H9 (cell line): Measurements from ENCODE around the gene INO80. TPM values are rescaled to one million over a fixed set of nuclear protein-coding genes. Genes with fewer than 3 reads are reported as not detected.
"Not testable (repeated sequence)": the region's sequence is repeated elsewhere in the genome, so short reads cannot be mapped to it uniquely, and the experiment has no call there.

ENCODE experiments used
- DNase-seq: peaks from one replicate; pipeline ENCODE4 v3.0.0-alpha.2; 2017
- H2AFZ ChIP-seq: one replicate; pipeline ENCODE4 v1.6.1; 2013; ENCODE audit warnings: mild to moderate bottlenecking, low read length, control low read depth, moderate library complexity
- H2AK5ac ChIP-seq: 2 replicates; pipeline ENCODE4 v1.6.1; 2013; ENCODE audit warnings: low read length, control low read depth, mixed read lengths; ENCODE audit not compliant: insufficient read length
- H2BK120ac ChIP-seq: one replicate; pipeline ENCODE4 v1.6.1; 2013; ENCODE audit warnings: low read depth, mild to moderate bottlenecking, low read length, control low read depth, inconsistent platforms; ENCODE audit not compliant: poor library complexity, severe bottlenecking
- H2BK12ac ChIP-seq: 2 replicates; pipeline ENCODE4 v1.6.1; 2013; ENCODE audit warnings: low read length, control low read depth, mixed read lengths, low read depth; ENCODE audit not compliant: insufficient read length
- H2BK15ac ChIP-seq: 2 replicates; pipeline ENCODE4 v1.6.1; 2013; ENCODE audit warnings: low read depth, low read length, control low read depth
- H2BK20ac ChIP-seq: one replicate; pipeline ENCODE4 v1.6.1; 2013; ENCODE audit warnings: low read depth, mild to moderate bottlenecking, low read length, control low read depth, inconsistent platforms; ENCODE audit not compliant: poor library complexity, severe bottlenecking
- H2BK5ac ChIP-seq: 2 replicates; pipeline ENCODE4 v1.6.1; 2013; ENCODE audit warnings: low read length, control low read depth, mixed read lengths; ENCODE audit not compliant: insufficient read length
- H3K14ac ChIP-seq: 2 replicates; pipeline ENCODE4 v1.6.1; 2013; ENCODE audit warnings: low read length, control low read depth; ENCODE audit not compliant: insufficient read depth
- H3K18ac ChIP-seq: 2 replicates; pipeline ENCODE4 v1.6.1; 2013; ENCODE audit warnings: low read depth, mild to moderate bottlenecking, mixed read lengths, low read length, control low read depth; ENCODE audit not compliant: insufficient read length
- H3K23ac ChIP-seq: 2 replicates; pipeline ENCODE4 v1.6.1; 2013; ENCODE audit warnings: low read length, control low read depth, mixed read lengths, low read depth; ENCODE audit not compliant: insufficient read length
- H3K23me2 ChIP-seq: 2 replicates; pipeline ENCODE4 v1.6.1; 2013; ENCODE audit warnings: low read depth, mild to moderate bottlenecking, mixed read lengths, low read length, control low read depth; ENCODE audit not compliant: insufficient read length, poor library complexity, severe bottlenecking
- H3K27ac ChIP-seq: 2 replicates; pipeline ENCODE4 v1.5.1; 2013; ENCODE audit warnings: low read length, control low read depth, mixed read lengths, low read depth; ENCODE audit not compliant: insufficient read length
- H3K27me3 ChIP-seq: 2 replicates; pipeline ENCODE4 v1.6.1; 2013; ENCODE audit warnings: low read length, control low read depth, inconsistent platforms; ENCODE audit not compliant: insufficient read depth
- H3K4ac ChIP-seq: 2 replicates; pipeline ENCODE4 v1.6.1; 2013; ENCODE audit warnings: low read depth, mild to moderate bottlenecking, control low read depth, inconsistent platforms, low read length, moderate library complexity
- H3K4me1 ChIP-seq: 2 replicates; pipeline ENCODE4 v1.6.1; 2013; ENCODE audit warnings: low read length, control low read depth, inconsistent platforms; ENCODE audit not compliant: insufficient read depth
- H3K4me2 ChIP-seq: 2 replicates; pipeline ENCODE4 v1.6.1; 2013; ENCODE audit warnings: low read length, control low read depth, mixed read lengths; ENCODE audit not compliant: insufficient read length, insufficient read depth
- H3K56ac ChIP-seq: 2 replicates; pipeline ENCODE4 v1.6.1; 2013; ENCODE audit warnings: low read depth, mild to moderate bottlenecking, mixed read lengths, low read length, control low read depth; ENCODE audit not compliant: insufficient read length
- H3K79me1 ChIP-seq: 2 replicates; pipeline ENCODE4 v1.6.1; 2013; ENCODE audit warnings: low read depth, mild to moderate bottlenecking, moderate library complexity, low read length, control low read depth, inconsistent platforms; ENCODE audit not compliant: insufficient read depth, poor library complexity, severe bottlenecking
- H3K79me2 ChIP-seq: 2 replicates; pipeline ENCODE4 v1.6.1; 2013; ENCODE audit warnings: low read length, control low read depth, inconsistent platforms; ENCODE audit not compliant: insufficient read depth
- H3K9ac ChIP-seq: 2 replicates; pipeline ENCODE4 v1.6.1; 2013; ENCODE audit warnings: low read length, control low read depth, mixed read lengths; ENCODE audit not compliant: insufficient read length; ENCODE audit errors: extremely low read depth
- H3K9me3 ChIP-seq: one replicate; pipeline ENCODE4 v1.6.1; 2013; ENCODE audit warnings: low read depth, low read length, inconsistent platforms; ENCODE audit not compliant: control insufficient read depth
- H3T11ph ChIP-seq: one replicate; pipeline ENCODE4 v1.6.1; 2013; ENCODE audit warnings: mild to moderate bottlenecking, low read length, control low read depth, inconsistent platforms
- H4K20me1 ChIP-seq: one replicate; pipeline ENCODE4 v1.6.1; 2013; ENCODE audit not compliant: control insufficient read depth, insufficient read length, insufficient read depth
- H4K5ac ChIP-seq: 2 replicates; pipeline ENCODE4 v1.6.1; 2013; ENCODE audit warnings: low read depth, mild to moderate bottlenecking, mixed read lengths, low read length, control low read depth; ENCODE audit not compliant: insufficient read length
- H4K8ac ChIP-seq: replicated peaks from 2 replicates; pipeline ENCODE4 v1.6.1; 2013; ENCODE audit warnings: low read length, control low read depth, mixed read lengths, low read depth; ENCODE audit not compliant: insufficient read length
- H4K91ac ChIP-seq: 2 replicates; pipeline ENCODE4 v1.6.1; 2013; ENCODE audit warnings: low read depth, mild to moderate bottlenecking, moderate library complexity, mixed read lengths, low read length, control low read depth; ENCODE audit not compliant: insufficient read length
- H3K27ac Mint-ChIP-seq, 3 experiments: 2 replicates in 2 of 3; 3 replicates in 1 of 3; pipeline ENCODE4 v1.8.0; 2020 to 2021; ENCODE audit warnings: mixed read lengths in 3 of 3, mild to moderate bottlenecking in 1 of 3, moderate library complexity in 1 of 3
- H3K27me3 Mint-ChIP-seq: 2 replicates; pipeline ENCODE4 v1.8.0; 2021; ENCODE audit warnings: low read depth, mild to moderate bottlenecking, moderate library complexity, mixed read lengths
- H3K36me3 Mint-ChIP-seq, 3 experiments: 2 replicates in 2 of 3; 3 replicates in 1 of 3; pipeline ENCODE4 v1.8.0; 2020 to 2021; ENCODE audit warnings: low read depth in 3 of 3, mixed read lengths in 3 of 3; ENCODE audit not compliant: insufficient read depth in 1 of 3
- H3K4me1 Mint-ChIP-seq, 2 experiments: 2 replicates each; pipeline ENCODE4 v1.8.0; 2020; ENCODE audit warnings: mixed read lengths in 2 of 2
- H3K4me3 Mint-ChIP-seq, 2 experiments: 2 replicates in 1 of 2; 3 replicates in 1 of 2; pipeline ENCODE4 v1.8.0; 2020 to 2021; ENCODE audit warnings: mild to moderate bottlenecking in 2 of 2, mixed read lengths in 2 of 2, moderate library complexity in 1 of 2
- H3K9me3 Mint-ChIP-seq, 2 experiments: 2 replicates in 1 of 2; 3 replicates in 1 of 2; pipeline ENCODE4 v1.8.0; 2020; ENCODE audit warnings: mild to moderate bottlenecking in 2 of 2, mixed read lengths in 2 of 2, moderate library complexity in 1 of 2
- WGBS: extraction: QIAGEN DNeasy Blood & Tissue Kit; methylation state at CpG from one replicate; pipeline ENCODE4 v1.1.7; 2013; ENCODE audit warnings: missing lambda C conversion rate, low lambda C conversion rate, mixed read lengths; ENCODE audit not compliant: insufficient read length; ENCODE audit errors: extremely low coverage; 5-methylcytosine and 5-hydroxymethylcytosine counted together
- total RNA-seq: library from RNA; stranded (reverse); gene quantifications from 2 replicates; pipeline ENCODE4 v1.2.1, GENCODE V29; 2021
- TF ChIP-seq, protein P1 (sequence below): fragments of 200-600 bp; sonication (generic); conservative IDR thresholded peaks from 3 replicates; pipeline ENCODE4 v1.8.0; 2021; ENCODE audit warnings: antibody characterized with exemption, mild to moderate bottlenecking

The INO80 gene
- total RNA-seq, 1 experiment from 2014 or later: 29.2 TPM

DNA sequence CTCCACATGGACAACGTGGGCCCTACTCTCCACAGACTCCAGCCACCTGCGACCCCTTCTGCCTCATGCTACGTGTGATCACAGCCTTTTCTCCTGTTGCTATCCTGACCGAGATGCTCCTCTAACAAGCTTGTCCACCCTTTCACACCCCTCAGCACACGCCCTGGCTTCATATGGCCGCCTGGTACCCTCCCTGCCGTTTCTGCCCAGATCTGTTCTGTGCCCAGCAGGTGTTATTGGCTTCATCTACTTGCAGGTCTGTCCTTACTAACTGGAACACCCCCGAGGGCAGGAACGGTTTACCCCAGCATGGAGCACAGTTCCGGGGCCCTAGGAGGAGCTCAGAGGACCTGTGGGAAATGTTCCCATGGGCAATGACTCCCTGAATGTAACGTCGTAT lies 152.9 kb downstream of the INO80 start:
- no peak overlapping the region for H2BK5ac ChIP-seq
- Mint-ChIP-seq H3K36me3 (peaks cover 1 to 10% (median 4%) of the 10 kb centered on the region in 3 experiments; a peak in 6 of 7 replicates), H3K27ac (no peak overlapping the region), H3K9me3 (peaks cover 2 to 3% of the 10 kb centered on the region in 2 experiments; a peak in 3 of 5 replicates), H3K4me1 (peaks cover 37 to 40% of the 10 kb centered on the region in 2 experiments), H3K4me3 (no peak overlapping the region), H3K27me3 (peaks cover 2% of the 10 kb centered on the region)
- no peak overlapping the region for H3K4ac ChIP-seq
- no peaks in the 10 kb centered on the region for H3K27me3 ChIP-seq
- H3K14ac ChIP-seq: no peak overlapping the region
- no peaks in the 10 kb centered on the region for H3K79me1 ChIP-seq
- no peak overlapping the region for H3T11ph ChIP-seq
- H2AK5ac ChIP-seq: no peak overlapping the region
- H4K91ac ChIP-seq: no peak overlapping the region
- no peak overlapping the region for H2BK120ac ChIP-seq
- H2BK15ac ChIP-seq: no peak overlapping the region
- H3K4me1 ChIP-seq: peaks cover 3% of the 10 kb centered on the region; the same call in 1 of the 2 replicates
- no peak overlapping the region for H3K56ac ChIP-seq
- H3K18ac ChIP-seq: no peak overlapping the region
- no peaks in the 10 kb centered on the region for H4K20me1 ChIP-seq
- no peak overlapping the region for H2BK12ac ChIP-seq
- TF ChIP-seq, protein P1, sequence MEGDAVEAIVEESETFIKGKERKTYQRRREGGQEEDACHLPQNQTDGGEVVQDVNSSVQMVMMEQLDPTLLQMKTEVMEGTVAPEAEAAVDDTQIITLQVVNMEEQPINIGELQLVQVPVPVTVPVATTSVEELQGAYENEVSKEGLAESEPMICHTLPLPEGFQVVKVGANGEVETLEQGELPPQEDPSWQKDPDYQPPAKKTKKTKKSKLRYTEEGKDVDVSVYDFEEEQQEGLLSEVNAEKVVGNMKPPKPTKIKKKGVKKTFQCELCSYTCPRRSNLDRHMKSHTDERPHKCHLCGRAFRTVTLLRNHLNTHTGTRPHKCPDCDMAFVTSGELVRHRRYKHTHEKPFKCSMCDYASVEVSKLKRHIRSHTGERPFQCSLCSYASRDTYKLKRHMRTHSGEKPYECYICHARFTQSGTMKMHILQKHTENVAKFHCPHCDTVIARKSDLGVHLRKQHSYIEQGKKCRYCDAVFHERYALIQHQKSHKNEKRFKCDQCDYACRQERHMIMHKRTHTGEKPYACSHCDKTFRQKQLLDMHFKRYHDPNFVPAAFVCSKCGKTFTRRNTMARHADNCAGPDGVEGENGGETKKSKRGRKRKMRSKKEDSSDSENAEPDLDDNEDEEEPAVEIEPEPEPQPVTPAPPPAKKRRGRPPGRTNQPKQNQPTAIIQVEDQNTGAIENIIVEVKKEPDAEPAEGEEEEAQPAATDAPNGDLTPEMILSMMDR: no peak
- H3K9ac ChIP-seq: no peak overlapping the region
- H4K8ac ChIP-seq: no peak overlapping the region
- H3K23ac ChIP-seq: no peak overlapping the region
- H3K4me2 ChIP-seq: no peak overlapping the region
- no peak overlapping the region for H4K5ac ChIP-seq
- H3K79me2 ChIP-seq: no peaks in the 10 kb centered on the region
- no CpG with 5 or more reads among the region's 12 CpGs for WGBS
- no peak overlapping the region for H2BK20ac ChIP-seq
- H3K23me2 ChIP-seq: no peaks in the 10 kb centered on the region
- no peak for DNase-seq
- H3K27ac ChIP-seq: no peak overlapping the region
- H3K9me3 ChIP-seq: no peaks in the 10 kb centered on the region
- no peak overlapping the region for H2AFZ ChIP-seq

DNA sequence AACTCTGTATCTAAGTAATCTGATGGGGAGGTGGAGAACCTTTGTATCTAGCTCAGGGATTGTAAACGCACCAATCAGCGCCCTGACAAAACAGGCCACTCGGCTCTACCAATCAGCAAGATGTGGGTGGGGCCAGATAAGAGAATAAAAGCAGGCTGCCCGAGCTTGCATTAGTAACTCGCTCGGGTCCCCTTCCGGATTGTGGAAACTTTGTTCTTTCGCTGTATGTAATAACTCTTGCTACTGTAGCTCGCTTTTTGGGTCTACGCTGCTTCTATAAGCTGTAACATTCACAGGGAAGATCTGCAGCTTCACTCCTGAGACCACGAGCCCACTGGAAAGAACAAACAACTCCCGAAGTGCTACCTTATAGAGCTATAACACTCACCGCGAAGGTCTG lies 153.8 kb downstream of the INO80 start:
- no CpG with 5 or more reads among the region's 14 CpGs for WGBS
- H3K23ac ChIP-seq, H3K4me3 Mint-ChIP-seq, H2AK5ac ChIP-seq, H3K79me2 ChIP-seq, H4K5ac ChIP-seq, H3K27me3 ChIP-seq, H3K56ac ChIP-seq, H3K4me1 ChIP-seq, H3K27ac ChIP-seq, H3T11ph ChIP-seq, H3K9me3 Mint-ChIP-seq, H3K27ac Mint-ChIP-seq, H3K36me3 Mint-ChIP-seq, DNase-seq, H3K4ac ChIP-seq, H3K4me2 ChIP-seq, H3K27me3 Mint-ChIP-seq, H2BK20ac ChIP-seq, H2BK5ac ChIP-seq, H4K20me1 ChIP-seq, H3K14ac ChIP-seq, H2AFZ ChIP-seq, H3K18ac ChIP-seq, H2BK12ac ChIP-seq, H3K23me2 ChIP-seq, H4K8ac ChIP-seq, H2BK15ac ChIP-seq, H2BK120ac ChIP-seq, H3K9me3 ChIP-seq, H3K79me1 ChIP-seq, H4K91ac ChIP-seq, H3K9ac ChIP-seq: not testable (repeated sequence)
- peaks cover 40% of the 10 kb centered on the region in 2 experiments for H3K4me1 Mint-ChIP-seq
